HepG2 (cell line): ENCODE results near the gene GRK5. TPM values are rescaled to one million over a fixed set of nuclear protein-coding genes. Genes with fewer than 3 reads are reported as not detected.

Source experiments
- ATAC-seq: fragments of 200-7000 bp; cut with Tn5 transposase; 3 replicates; pipeline ENCODE4 v1.9.1; 2020; ENCODE audit warnings: mild to moderate bottlenecking, moderate library complexity
- BruUV-seq: library from RNA; stranded (reverse); fragments of 400-500 nt; replicated peaks from 2 replicates; lab custom pipeline; 2021; lab: Mats Ljungman, UMichigan
- CTCF ChIA-PET: fragments of 300-600 bp; formaldehyde crosslinking; extraction: SDS; loops from one replicate; lab custom pipeline; 2021; ENCODE audit warnings: low total read pairs, inconsistent platforms, low intra/inter-chr PET ratio; lab: Yijun Ruan, JAX
- POLR2A ChIA-PET: fragments of 350-600 bp; sonication (Branson Sonifier 250); formaldehyde crosslinking; loops from one replicate; lab custom pipeline; 2020; ENCODE audit warnings: antibody characterized with exemption, inconsistent platforms; lab: Yijun Ruan, JAX
- DNase-seq: peaks from one replicate; pipeline ENCODE4 v3.0.0-alpha.2; 2015; ENCODE audit warnings: low spot score
- FAIRE-seq: peaks from 3 replicates; lab custom pipeline; 2011; peaks lifted over from hg19 to GRCh38; lab: Jason Lieb, UNC
- H2AFZ ChIP-seq: one replicate; pipeline ENCODE4 v1.6.1; 2011; ENCODE audit warnings: low read length, inconsistent platforms
- H3K27ac ChIP-seq: fragments of 300-600 bp; 3 replicates; pipeline ENCODE4 v1.8.0; 2011; ENCODE audit warnings: mixed run types, mild to moderate bottlenecking, mixed read lengths, low read length, inconsistent platforms; ENCODE audit not compliant: insufficient read depth; ENCODE audit errors: extremely low read length
- H3K27me3 ChIP-seq, 2 experiments: fragments of 200-600 bp in 1 of 2; 2 replicates in 1 of 2; 3 replicates in 1 of 2; pipeline versions ENCODE4 v1.6.0 to v1.8.0; 2011; ENCODE audit warnings: low read length in 2 of 2, mild to moderate bottlenecking in 2 of 2, moderate library complexity in 2 of 2, inconsistent platforms in 1 of 2; ENCODE audit not compliant: insufficient read depth in 2 of 2, control insufficient read depth in 1 of 2
- H3K36me3 ChIP-seq, 2 experiments: fragments of 200-600 bp in 1 of 2; replicated peaks in 1 of 2; 2 replicates in 1 of 2; 3 replicates in 1 of 2; pipeline versions ENCODE4 v1.5.1 to v1.8.0; 2011; ENCODE audit warnings: low read length in 2 of 2, inconsistent platforms in 1 of 2; ENCODE audit not compliant: insufficient read depth in 2 of 2, control insufficient read depth in 1 of 2
- H3K4me1 ChIP-seq: 2 replicates; pipeline ENCODE4 v1.5.1; 2012; ENCODE audit warnings: low read length, inconsistent platforms; ENCODE audit not compliant: insufficient read depth
- H3K4me2 ChIP-seq: 2 replicates; pipeline ENCODE4 v1.6.0; 2011; ENCODE audit warnings: low read depth, low read length, inconsistent platforms
- H3K4me3 ChIP-seq, 3 experiments: fragments of 200-600 bp in 1 of 3; sonication (generic), shearing (Covaris generic) in 1 of 3; replicated peaks in 1 of 3; 2 replicates each; pipeline ENCODE4 v1.5.1; 2011 to 2016; ENCODE audit warnings: low read length in 3 of 3, inconsistent platforms in 2 of 3, low read depth in 2 of 3, mild to moderate bottlenecking in 2 of 3, control low read depth in 1 of 3, mixed read lengths in 1 of 3; ENCODE audit not compliant: insufficient read depth in 1 of 3
- H3K79me2 ChIP-seq: one replicate; pipeline ENCODE4 v1.6.1; 2011; ENCODE audit warnings: low read length, inconsistent platforms; ENCODE audit not compliant: insufficient read depth
- H3K9ac ChIP-seq: 2 replicates; pipeline ENCODE4 v1.6.0; 2011; ENCODE audit warnings: mild to moderate bottlenecking, low read depth, low read length, inconsistent platforms; ENCODE audit not compliant: insufficient read depth
- H3K9me3 ChIP-seq: 2 replicates; pipeline ENCODE4 v1.5.1; 2012; ENCODE audit warnings: mild to moderate bottlenecking, low read length
- H4K20me1 ChIP-seq: 2 replicates; pipeline ENCODE4 v1.6.0; 2011; ENCODE audit warnings: inconsistent platforms, mild to moderate bottlenecking, low read length, moderate library complexity; ENCODE audit not compliant: insufficient read depth
- AGO2 ChIP-seq: fragments of 200-400 bp; formaldehyde crosslinking; optimal IDR thresholded peaks from 2 replicates; pipeline ENCODE3; 2017; ENCODE audit warnings: mild to moderate bottlenecking, low read depth, low read length, moderate library complexity
- AKAP8 ChIP-seq: sonication (generic); formaldehyde crosslinking; IDR thresholded peaks from 2 replicates; pipeline ENCODE4 v1.5.1; 2020; ENCODE audit warnings: mild to moderate bottlenecking, missing genetic modification reagents
- ATAD3A ChIP-seq: sonication (generic); formaldehyde crosslinking; IDR thresholded peaks from 2 replicates; pipeline ENCODE4 v1.4.0; 2020; ENCODE audit warnings: missing genetic modification reagents
- HIVEP1 ChIP-seq: sonication (generic); formaldehyde crosslinking; IDR thresholded peaks from 2 replicates; pipeline ENCODE4 v1.4.0; 2020; ENCODE audit warnings: mild to moderate bottlenecking, missing genetic modification reagents
- HNF1B ChIP-seq: sonication (generic); formaldehyde crosslinking; IDR thresholded peaks from 2 replicates; pipeline ENCODE4 v1.5.1; 2020; ENCODE audit warnings: mild to moderate bottlenecking, moderate library complexity, missing genetic modification reagents
- HOXA5 ChIP-seq: sonication (generic); formaldehyde crosslinking; IDR thresholded peaks from 2 replicates; pipeline ENCODE4 v1.4.0; 2020; ENCODE audit warnings: missing genetic modification reagents
- KLF12 ChIP-seq: sonication (generic); formaldehyde crosslinking; IDR thresholded peaks from 2 replicates; pipeline ENCODE4 v1.4.0; 2020; ENCODE audit warnings: missing genetic modification reagents, borderline replicate concordance
- NR2F6 ChIP-seq, 2 experiments: IDR thresholded peaks; 2 replicates each; pipeline ENCODE4 v1.6.1; 2016; ENCODE audit warnings: antibody characterized with exemption in 1 of 2, mild to moderate bottlenecking in 1 of 2
- YEATS2 ChIP-seq: sonication (generic); formaldehyde crosslinking; IDR thresholded peaks from 2 replicates; pipeline ENCODE4 v1.4.0; 2020; ENCODE audit warnings: missing genetic modification reagents, borderline replicate concordance
- YEATS4 ChIP-seq: sonication (generic); formaldehyde crosslinking; IDR thresholded peaks from 2 replicates; pipeline ENCODE4 v1.4.0; 2020; ENCODE audit warnings: missing genetic modification reagents, borderline replicate concordance
- ZFP91 ChIP-seq: sonication (generic); formaldehyde crosslinking; IDR thresholded peaks from 2 replicates; pipeline ENCODE4 v1.9.0; 2022; ENCODE audit warnings: missing genetic modification reagents, mild to moderate bottlenecking, borderline replicate concordance
- ZNF34 ChIP-seq: sonication (generic); formaldehyde crosslinking; IDR thresholded peaks from 2 replicates; pipeline ENCODE4 v1.4.0; 2020; ENCODE audit warnings: mild to moderate bottlenecking, missing genetic modification reagents, borderline replicate concordance
- ZNF556 ChIP-seq: sonication (generic); formaldehyde crosslinking; IDR thresholded peaks from 2 replicates; pipeline ENCODE4 v1.4.0; 2020; ENCODE audit warnings: mild to moderate bottlenecking, missing genetic modification reagents, borderline replicate concordance
- ZNF607 ChIP-seq: sonication (generic); formaldehyde crosslinking; IDR thresholded peaks from 2 replicates; pipeline ENCODE4 v1.5.1; 2020; ENCODE audit warnings: missing genetic modification reagents, mild to moderate bottlenecking, borderline replicate concordance
- ZSCAN31 ChIP-seq: sonication (generic); formaldehyde crosslinking; IDR thresholded peaks from 2 replicates; pipeline ENCODE4 v1.5.0; 2020; ENCODE audit warnings: low read depth, mild to moderate bottlenecking, missing genetic modification reagents
- WGBS: methylation state at CpG from one replicate; pipeline ENCODE4 v1.1.6; 2017; ENCODE audit warnings: low lambda C conversion rate; 5-methylcytosine and 5-hydroxymethylcytosine counted together
- in situ Hi-C: cut with HindIII; loops from 2 replicates; pipeline ENCODE4 v1.10.0; 2017; ENCODE audit warnings: low pct_unique_long_range_greater_than_20kb; ENCODE audit not compliant: extremely low pct_ligation_motif_present
- intact Hi-C: fragments of 100-400 bp; cut with micrococcal nuclease; formaldehyde crosslinking; loops from one replicate; pipeline ENCODE4 v1.10.0; 2022; ENCODE audit not compliant: unreplicated experiment
- polyA plus RNA-seq, 8 experiments: library from polyadenylated mRNA; depleted of rRNA in 3 of 8; stranded (reverse) in 7 of 8; unstranded in 1 of 8; fragments of >200 nt; fragmentation: Illumina TruSeq in 4 of 8; extraction: Trizol in 4 of 8; gene quantifications; 2 replicates each; pipeline versions ENCODE4 v1.2.1 to v1.2.3, GENCODE V29; 2011 to 2016; ENCODE audit warnings: low read depth in 4 of 8, missing spikeins in 1 of 8, mixed read lengths in 1 of 8; ENCODE audit not compliant: insufficient read depth in 1 of 8
- total RNA-seq, 5 experiments: library from RNA; depleted of rRNA; stranded (reverse); fragments of >200 nt; fragmentation: Illumina TruSeq; extraction: Trizol; gene quantifications; 2 replicates each; pipeline ENCODE4 v1.2.3, GENCODE V29; 2016; ENCODE audit warnings: low read depth in 1 of 5
- TF ChIP-seq, protein P1 (sequence below): IDR thresholded peaks from 2 replicates; pipeline ENCODE4 v1.6.1; 2016; ENCODE audit warnings: low read depth, borderline replicate concordance

GRK5 gene
- total and polyA plus RNA-seq, 2 of the 13 experiments (the other 11 are each of a cell fraction or from before 2014, with no cell fraction given) = 10.4 to 12.6 TPM

DNA sequence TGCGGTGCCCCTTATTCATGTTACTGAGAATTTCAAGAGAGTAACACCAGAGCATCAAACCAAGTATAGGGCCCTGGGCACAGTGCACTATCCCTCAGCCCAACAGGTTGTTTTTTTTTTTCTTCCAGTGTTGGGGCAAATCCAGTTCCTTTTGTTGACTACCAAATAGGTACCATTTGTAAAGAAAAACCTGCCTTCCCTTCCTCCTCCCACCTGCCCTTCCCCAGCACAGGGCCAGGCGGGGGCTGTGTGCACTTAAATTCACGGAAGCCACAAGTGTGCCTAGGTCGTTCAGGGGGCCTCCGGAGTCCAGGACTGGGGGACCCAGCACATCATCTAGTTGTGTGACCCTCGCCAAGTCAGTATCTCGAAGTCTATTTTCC, 41.3 kb upstream of the GRK5 start:
- H2AFZ ChIP-seq = no peak overlapping the region
- 70% methylated on average over 7 of the region's 7 CpGs for WGBS
- H3K36me3 ChIP-seq = peaks cover 4 to 37% of the 10 kb centered on the region in 2 experiments
- H3K27me3 ChIP-seq = no peaks in the 10 kb centered on the region
- peak overlapping the region; percentile 97 for H3K4me2 ChIP-seq
- intact Hi-C loops = loop anchor here (10.0 kb wide), 1 partner anchor 411 kb away; the partner anchor contains the start of gene CACUL1
- TF ChIP-seq AGO2 (peak; percentile 70), HOXA5 (CRISPR knock-in tag) (0 out of 2 replicates have a peak, but pooled peaks have one; percentile 5), AKAP8 (CRISPR knock-in tag) (no peak), ZNF607 (CRISPR knock-in tag) (0 out of 2 replicates have a peak, but pooled peaks have one; percentile 54), HNF1B (CRISPR knock-in tag) (peak; percentile 20; the same call in 1 of the 2 replicates), ZSCAN31 (peak; percentile 1; the same call in 1 of the 2 replicates), NR2F6 (IDR thresholded peaks at IDR 0.05) (no peak), NR2F6 (CRISPR knock-in tag; IDR thresholded peaks at IDR 0.05) (no peak), HIVEP1 (CRISPR knock-in tag) (no peak), KLF12 (0 out of 2 replicates have a peak, but pooled peaks have one; percentile 15), YEATS4 (no peak), ATAD3A (CRISPR knock-in tag) (no peak), YEATS2 (0 out of 2 replicates have a peak, but pooled peaks have one; percentile 0), ZNF34 (0 out of 2 replicates have a peak, but pooled peaks have one; percentile 25), ZFP91 (CRISPR knock-in tag) (0 out of 2 replicates have a peak, but pooled peaks have one; percentile 11), ZNF556 (CRISPR knock-in tag) (no peak)
- TF ChIP-seq, protein P1, sequence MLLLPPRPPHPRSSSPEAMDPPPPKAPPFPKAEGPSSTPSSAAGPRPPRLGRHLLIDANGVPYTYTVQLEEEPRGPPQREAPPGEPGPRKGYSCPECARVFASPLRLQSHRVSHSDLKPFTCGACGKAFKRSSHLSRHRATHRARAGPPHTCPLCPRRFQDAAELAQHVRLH (CRISPR knock-in tag) = no peak
- POLR2A ChIA-PET = interaction anchor here (0.6 to 2.6 kb wide), 7 partner anchors 11 to 429 kb away, joined by 3 to 14 read pairs (median 6); partner anchors contain the start of gene EIF3A
- FAIRE-seq = no peak
- peaks cover 3% of the 10 kb centered on the region for H3K79me2 ChIP-seq
- in situ Hi-C loops = no loop called here
- DNase-seq = no peak
- peak; percentile 48 for ATAC-seq
- CTCF ChIA-PET = no interaction called here
- no peaks in the 10 kb centered on the region for H4K20me1 ChIP-seq
- no peaks in the 10 kb centered on the region for H3K9me3 ChIP-seq
- peak overlapping the region; percentile 91 for H3K27ac ChIP-seq
- H3K4me1 ChIP-seq = peaks cover 26% of the 10 kb centered on the region
- BruUV-seq = TSS peak; percentile 82
- H3K9ac ChIP-seq = peak overlapping the region; percentile 95
- peak overlapping the region; percentile 75 to 81 (median 76) for H3K4me3 ChIP-seq
